Left ventricle myocardium inferior (tissue), 1 donor: ENCODE data around the gene JAM3. TPM values are rescaled to one million over a fixed set of nuclear protein-coding genes. Genes with fewer than 3 reads are reported as not detected.

ENCODE experiments used
- DNase-seq: peaks from one replicate; pipeline ENCODE4 v3.0.0-alpha.2; 2020
- H3K27ac ChIP-seq: fragments of 200-600 bp; replicated peaks from 2 replicates; pipeline ENCODE4 v1.8.0; 2021
- H3K27me3 ChIP-seq: fragments of 200-600 bp; 2 replicates; pipeline ENCODE4 v1.8.0; 2021; ENCODE audit warnings: low read depth
- H3K36me3 ChIP-seq: fragments of 200-600 bp; 2 replicates; pipeline ENCODE4 v1.8.0; 2021
- H3K4me1 ChIP-seq: fragments of 200-600 bp; 2 replicates; pipeline ENCODE4 v1.8.0; 2021
- H3K4me3 ChIP-seq: fragments of 200-600 bp; 2 replicates; pipeline ENCODE4 v1.8.0; 2021; ENCODE audit warnings: mild to moderate bottlenecking, moderate library complexity
- H3K9me3 ChIP-seq: fragments of 200-600 bp; replicated peaks from 2 replicates; pipeline ENCODE4 v1.8.0; 2021
- CTCF ChIP-seq: fragments of 200-600 bp; IDR thresholded peaks from 2 replicates; pipeline ENCODE4 v1.8.0; 2021; ENCODE audit warnings: antibody characterized with exemption, mild to moderate bottlenecking, borderline replicate concordance
- intact Hi-C: fragments of 100-400 bp; cut with micrococcal nuclease; formaldehyde crosslinking; loops from one replicate; pipeline ENCODE4 v1.11.0; 2022
- total RNA-seq: library from RNA; stranded (reverse); fragmentation: NEBNext Ultra II Directional; extraction: Animal tissue kit (Norgen Biotek cat#: 25700); gene quantifications from one replicate; pipeline ENCODE4 v1.2.1, GENCODE V29; 2021
- donor health status: DM: no; HTN: yes; CAD: no; lungs with severe emphysema.

JAM3 gene
- total RNA-seq, 1 donor from 2014 or later = 36.2 TPM

DNA sequence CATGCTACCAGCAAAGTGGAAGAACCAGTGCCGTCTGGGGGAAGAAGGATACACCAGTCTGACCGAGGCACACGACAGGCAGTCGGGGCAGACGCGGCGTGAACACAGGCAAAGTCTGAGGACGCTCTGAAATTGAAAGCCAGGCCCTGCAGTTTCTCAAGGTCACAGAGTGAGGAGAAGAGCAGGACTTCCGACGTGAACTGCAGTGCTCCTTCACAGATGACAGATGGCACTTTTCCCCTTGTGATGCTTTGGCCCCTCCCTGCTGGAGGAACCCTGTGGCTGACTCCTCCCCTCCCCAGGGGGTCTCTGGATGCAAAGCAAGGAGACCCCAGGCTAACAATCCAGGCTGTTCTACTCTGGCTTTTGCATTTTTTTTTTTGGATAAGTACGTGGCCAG, 19.6 kb upstream of the JAM3 start:
- H3K4me3 ChIP-seq = no peak overlapping the region
- no peaks in the 10 kb centered on the region for H3K27me3 ChIP-seq
- no peak for DNase-seq
- peaks cover 37% of the 10 kb centered on the region for H3K4me1 ChIP-seq
- no peaks in the 10 kb centered on the region for H3K9me3 ChIP-seq
- no peak for TF ChIP-seq CTCF
- intact Hi-C loops = no loop called here
- no peak overlapping the region for H3K27ac ChIP-seq
- no peaks in the 10 kb centered on the region for H3K36me3 ChIP-seq

- peak overlapping the region; percentile 54 for H3K4me3 ChIP-seq
- peak; percentile 97 for TF ChIP-seq CTCF
- intact Hi-C loops = loop anchor here (2.0 kb wide), 1 partner anchor 88 kb away; no protein-coding TSS in a partner anchor
- H3K27me3 ChIP-seq = no peaks in the 10 kb centered on the region
- peak; percentile 71 for DNase-seq
- no peaks in the 10 kb centered on the region for H3K36me3 ChIP-seq
- no peak overlapping the region for H3K27ac ChIP-seq
- peaks cover 31% of the 10 kb centered on the region for H3K4me1 ChIP-seq
- no peaks in the 10 kb centered on the region for H3K9me3 ChIP-seq
Measured at GRCh38 chr11:134050541-134051383, 18.1 kb upstream of the JAM3 start.

GRCh38 chr11:134052395-134052987, 16.4 kb upstream of the JAM3 start:
- H3K4me1 ChIP-seq = peaks cover 17% of the 10 kb centered on the region
- TF ChIP-seq CTCF = no peak
- peaks cover 2% of the 10 kb centered on the region for H3K27me3 ChIP-seq
- no peak overlapping the region for H3K4me3 ChIP-seq
- no peaks in the 10 kb centered on the region for H3K9me3 ChIP-seq
- no peaks in the 10 kb centered on the region for H3K36me3 ChIP-seq
- DNase-seq = no peak
- H3K27ac ChIP-seq = no peak overlapping the region
- intact Hi-C loops = no loop called here

DNA sequence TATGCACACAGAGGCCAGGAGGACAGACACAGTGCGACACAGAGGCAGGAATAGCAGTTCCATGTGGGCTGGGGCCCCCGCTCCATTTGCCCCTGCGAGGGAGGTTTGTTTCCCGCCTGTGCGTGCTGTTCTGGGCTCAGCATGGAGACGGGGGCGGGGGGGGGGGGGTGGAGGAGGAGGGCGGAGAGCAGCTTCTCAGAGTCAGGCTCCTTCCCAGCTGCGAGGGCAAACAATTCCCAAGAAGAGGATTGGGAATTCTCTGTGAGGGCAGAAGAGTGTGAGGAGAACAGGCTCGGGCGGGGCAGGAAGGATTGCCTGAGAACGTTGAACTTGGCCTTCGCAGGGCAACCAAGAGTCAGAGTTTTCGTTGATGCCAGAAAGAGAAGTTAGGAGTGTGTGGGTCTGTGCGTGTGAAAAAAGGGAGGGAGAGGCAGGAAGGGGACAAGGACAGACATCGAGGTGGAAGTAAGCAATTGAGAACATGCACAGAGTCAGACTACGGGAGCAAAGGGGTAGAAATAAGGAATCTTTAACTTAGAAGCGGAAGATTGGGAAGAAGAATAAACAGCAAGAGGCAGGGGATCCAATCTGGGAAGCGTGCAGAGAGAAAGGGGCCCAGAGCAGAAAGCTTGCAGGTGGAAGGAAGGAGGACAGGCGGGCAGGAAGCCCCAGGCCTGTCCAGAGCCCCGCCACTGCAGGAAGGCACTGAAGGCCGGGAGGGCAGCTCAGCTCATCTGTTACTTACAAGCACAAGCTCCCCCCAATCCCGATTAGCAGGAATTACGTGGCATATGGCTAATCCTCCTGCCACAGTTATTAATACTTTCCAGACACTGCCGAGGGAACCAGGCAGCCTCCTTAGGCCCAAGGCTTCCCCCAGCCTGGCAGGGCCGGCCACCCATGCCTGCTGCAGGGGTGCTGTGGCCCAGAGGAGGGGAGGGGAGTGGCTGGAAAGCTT, 15.6 kb upstream of the JAM3 start:
- H3K27ac ChIP-seq = no peak overlapping the region
- intact Hi-C loops = no loop called here
- H3K27me3 ChIP-seq = peaks cover 4% of the 10 kb centered on the region
- no peaks in the 10 kb centered on the region for H3K36me3 ChIP-seq
- no peak overlapping the region for H3K4me3 ChIP-seq
- TF ChIP-seq CTCF = no peak
- H3K4me1 ChIP-seq = peaks cover 10% of the 10 kb centered on the region
- no peak for DNase-seq
- H3K9me3 ChIP-seq = no peaks in the 10 kb centered on the region

DNA sequence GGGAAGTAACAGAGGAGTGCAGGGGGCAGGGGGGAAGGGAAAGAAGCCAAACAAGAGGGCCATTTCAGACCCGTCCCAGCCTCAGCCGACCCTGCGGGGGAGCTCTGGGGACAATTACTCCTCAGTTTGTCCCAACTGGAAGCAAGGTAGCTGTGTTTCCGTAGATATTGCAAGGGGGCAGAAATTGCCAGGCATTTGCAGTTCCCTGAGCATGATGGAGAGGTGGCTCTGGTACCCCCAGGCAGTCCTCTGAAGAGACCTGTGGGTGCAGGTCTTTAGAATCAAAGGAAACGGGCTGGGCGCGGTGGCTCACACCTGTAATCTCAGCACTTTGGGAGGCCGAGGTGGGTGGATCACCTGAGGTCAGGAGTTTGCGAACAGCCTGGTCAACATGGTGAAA, 13.8 kb upstream of the JAM3 start:
- no peak overlapping the region for H3K4me3 ChIP-seq
- H3K9me3 ChIP-seq = no peaks in the 10 kb centered on the region
- H3K36me3 ChIP-seq = no peaks in the 10 kb centered on the region
- peaks cover 10% of the 10 kb centered on the region for H3K4me1 ChIP-seq
- peaks cover 8% of the 10 kb centered on the region for H3K27me3 ChIP-seq
- no peak for DNase-seq
- no peak overlapping the region for H3K27ac ChIP-seq
- intact Hi-C loops = no loop called here
- no peak for TF ChIP-seq CTCF
